ENCODE measurements around the gene PARVB.

Gene PARVB

GRCh38 chr22:44096736-44097135, 72.6 kb downstream of the PARVB start:
- TF ChIP-seq CTCF (IDR thresholded peaks at IDR 0.05; ENCODE audit: low read depth, low read length) = no peak
- DNase-seq (ENCODE audit: extremely low read depth, low read depth) = no peak

GRCh38 chr22:44097263-44098020, 73.3 kb downstream of the PARVB start:
- no peak for TF ChIP-seq CTCF (IDR thresholded peaks at IDR 0.05; ENCODE audit: low read depth, low read length)
- DNase-seq (ENCODE audit: extremely low read depth, low read depth) = no peak

GRCh38 chr22:44098021-44098739, 74.1 kb downstream of the PARVB start:
- TF ChIP-seq CTCF (IDR thresholded peaks at IDR 0.05; ENCODE audit: low read depth, low read length) = no peak
- no peak for DNase-seq (ENCODE audit: extremely low read depth, low read depth)

GRCh38 chr22:44098966-44099530, 74.9 kb downstream of the PARVB start:
- no peak for TF ChIP-seq CTCF (IDR thresholded peaks at IDR 0.05; ENCODE audit: low read depth, low read length)
- DNase-seq (ENCODE audit: extremely low read depth, low read depth) = no peak

- DNase-seq (ENCODE audit: extremely low read depth, low read depth) = no peak
- TF ChIP-seq CTCF (IDR thresholded peaks at IDR 0.05; ENCODE audit: low read depth, low read length) = no peak
Measured at GRCh38 chr22:44099696-44100095, 75.6 kb downstream of the PARVB start.

- no peak for DNase-seq (ENCODE audit: extremely low read depth, low read depth)
- no peak for TF ChIP-seq CTCF (IDR thresholded peaks at IDR 0.05; ENCODE audit: low read depth, low read length)
Measured at GRCh38 chr22:44100411-44100810, 76.3 kb downstream of the PARVB start.

- DNase-seq (ENCODE audit: extremely low read depth, low read depth) = no peak
- TF ChIP-seq CTCF (IDR thresholded peaks at IDR 0.05; ENCODE audit: low read depth, low read length) = no peak
Measured at GRCh38 chr22:44102121-44102520, 78.0 kb downstream of the PARVB start.
